GM12891 (cell line): Measurements from ENCODE around the gene MT1X.

Experiments used
- DNase-seq: peaks from one replicate; pipeline ENCODE4 v3.0.0; 2011; ENCODE audit warnings: low spot score; ENCODE audit not compliant: insufficient read length
- FAIRE-seq: peaks from 2 replicates; lab custom pipeline; 2011; peaks lifted over from hg19 to GRCh38; lab: Jason Lieb, UNC
- PAX5 ChIP-seq: IDR thresholded peaks from 2 replicates; pipeline ENCODE4 v1.6.1; 2011; ENCODE audit warnings: low read length, moderate library complexity, mild to moderate bottlenecking; ENCODE audit not compliant: insufficient read depth, severe bottlenecking
- POLR2A ChIP-seq: IDR thresholded peaks from 2 replicates; pipeline ENCODE4 v1.6.1; 2011; ENCODE audit warnings: low read depth, low read length, control low read depth
- POLR2AphosphoS5 ChIP-seq: IDR thresholded peaks from 2 replicates; pipeline ENCODE4 v1.6.1; 2011; ENCODE audit warnings: low read depth, low read length, control low read depth
- POU2F2 ChIP-seq: IDR thresholded peaks from 2 replicates; pipeline ENCODE4 v1.6.1; 2011; ENCODE audit warnings: low read depth, mild to moderate bottlenecking, control low read depth, low read length, moderate library complexity
- SPI1 ChIP-seq: IDR thresholded peaks from 2 replicates; pipeline ENCODE4 v1.6.1; 2011; ENCODE audit warnings: low read depth, low read length, control low read depth
- TAF1 ChIP-seq: IDR thresholded peaks from 2 replicates; pipeline ENCODE4 v1.6.1; 2011; ENCODE audit warnings: low read depth, low read length, control low read depth

MT1X gene

GRCh38 chr16:56679078-56679730 lies 3.1 kb upstream of the MT1X start:
- DNase-seq (no peak), FAIRE-seq (no peak)
- TF ChIP-seq SPI1 (no peak), POU2F2 (no peak), TAF1 (no peak), PAX5 (no peak), POLR2AphosphoS5 (no peak), POLR2A (no peak)

- DNase-seq (no peak), FAIRE-seq (no peak)
- TF ChIP-seq POLR2A: no peak
- no peak for TF ChIP-seq SPI1
- no peak for TF ChIP-seq TAF1
- TF ChIP-seq PAX5: no peak
- no peak for TF ChIP-seq POU2F2
- no peak for TF ChIP-seq POLR2AphosphoS5
Observed at GRCh38 chr16:56679818-56680217, 2.5 kb upstream of the MT1X start.

GRCh38 chr16:56682703-56683397 lies 580 bp downstream of the MT1X start:
- FAIRE-seq (no peak), DNase-seq (no peak)
- TF ChIP-seq POLR2AphosphoS5 (no peak), TAF1 (no peak)

GRCh38 chr16:56683424-56684172 lies 1.3 kb downstream of the MT1X start:
- TF ChIP-seq TAF1 (no peak), POLR2A (no peak), PAX5 (no peak), SPI1 (no peak), POLR2AphosphoS5 (no peak), POU2F2 (no peak)
- FAIRE-seq: no peak
- DNase-seq: no peak

GRCh38 chr16:56684256-56684925 lies 2.1 kb downstream of the MT1X start:
- DNase-seq: no peak
- FAIRE-seq: no peak
- TF ChIP-seq PAX5 (no peak), POU2F2 (no peak), POLR2AphosphoS5 (no peak), SPI1 (no peak), TAF1 (no peak), POLR2A (no peak)

GRCh38 chr16:56684926-56685590 lies 2.8 kb downstream of the MT1X start:
- TF ChIP-seq SPI1 (no peak), POU2F2 (no peak), POLR2A (no peak), POLR2AphosphoS5 (no peak), TAF1 (no peak), PAX5 (no peak)
- DNase-seq: no peak
- FAIRE-seq: no peak

GRCh38 chr16:56686758-56687157 lies 4.5 kb downstream of the MT1X start:
- DNase-seq (no peak), FAIRE-seq (no peak)
- no peak for TF ChIP-seq POU2F2
- TF ChIP-seq TAF1: no peak
- no peak for TF ChIP-seq POLR2A
- no peak for TF ChIP-seq POLR2AphosphoS5
- TF ChIP-seq SPI1: no peak
- TF ChIP-seq PAX5: no peak

- no peak for FAIRE-seq
Observed at GRCh38 chr16:56688762-56689161, 6.5 kb downstream of the MT1X start.

GRCh38 chr16:56689171-56689570 lies 6.9 kb downstream of the MT1X start:
- DNase-seq: no peak
- no peak for FAIRE-seq
- TF ChIP-seq POU2F2: no peak

More at GRCh38 chr16:56688762-56689161, 6.5 kb downstream of the MT1X start:
- TF ChIP-seq POLR2AphosphoS5 (no peak), SPI1 (no peak), POLR2A (no peak), TAF1 (no peak), PAX5 (no peak), POU2F2 (no peak)
- no peak for DNase-seq
